HG03108 (cell line): ENCODE data around the gene OOSP1.
"Not testable (repeated sequence)": the region's sequence is repeated elsewhere in the genome, so short reads cannot be mapped to it uniquely, and the experiment has no call there.

ENCODE experiments used
- ATAC-seq: cut with Tn5 transposase; IDR thresholded peaks from one replicate; pipeline ENCODE4 v1.9.1; 2021; ENCODE audit warnings: moderate library complexity; ENCODE audit not compliant: unreplicated experiment

OOSP1 gene, protein sequence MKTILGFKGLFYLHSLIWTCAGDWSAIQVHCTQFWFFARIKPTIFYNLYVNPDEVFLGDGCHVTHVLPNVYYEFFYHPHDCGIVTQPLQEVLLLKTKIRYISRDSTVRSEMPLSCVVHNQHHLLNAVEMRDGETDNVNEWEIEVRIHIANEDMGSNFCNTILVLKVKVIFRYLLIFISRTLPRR

GRCh38 chr11:59938132-59938531 lies at the start of gene OOSP1:
TSS of gene OOSP1 (plus strand) at chr11:59938432. CDS start at chr11:59938455, 23 bp downstream.
- ATAC-seq: no peak

DNA sequence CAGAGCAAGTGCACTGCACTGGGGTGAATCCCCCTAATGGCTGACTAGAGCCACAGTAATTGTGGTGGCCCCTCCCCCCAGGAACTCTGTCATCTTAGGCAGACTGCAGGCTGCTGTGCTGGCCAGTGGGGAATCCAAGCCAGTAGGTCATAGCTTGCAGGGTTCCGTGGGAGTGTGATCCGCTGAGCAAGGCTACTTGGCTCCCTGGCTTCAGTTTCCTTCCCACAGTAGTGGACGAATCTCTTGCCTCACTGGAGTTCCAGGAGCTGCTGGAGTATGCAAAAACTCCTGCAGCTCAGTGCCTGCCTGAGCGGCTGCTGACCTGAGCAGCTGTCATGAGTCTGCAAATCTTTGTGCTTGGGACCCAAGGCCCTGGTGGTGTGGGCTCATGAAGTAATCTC lies 46.5 kb upstream of the OOSP1 start:
- ATAC-seq: no peak

DNA sequence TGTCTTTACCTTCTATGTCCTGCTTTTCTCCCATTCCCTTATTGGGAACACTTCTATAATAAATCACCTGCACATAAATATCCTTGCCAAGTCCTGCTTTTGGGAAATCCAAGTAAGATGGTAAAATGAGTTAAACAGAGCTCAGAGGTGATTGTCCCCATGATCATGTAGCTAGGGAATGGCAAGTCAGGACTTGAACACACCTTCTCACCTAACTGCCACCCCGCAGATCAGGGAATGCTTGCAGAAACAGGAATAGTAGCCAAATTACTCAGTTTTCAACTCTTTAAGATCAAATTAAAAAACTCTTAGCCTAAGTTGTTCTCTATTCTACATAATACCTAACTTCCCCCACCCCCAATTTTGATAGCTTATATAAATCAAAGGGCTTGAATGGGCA lies 43.6 kb upstream of the OOSP1 start:
- ATAC-seq: no peak

DNA sequence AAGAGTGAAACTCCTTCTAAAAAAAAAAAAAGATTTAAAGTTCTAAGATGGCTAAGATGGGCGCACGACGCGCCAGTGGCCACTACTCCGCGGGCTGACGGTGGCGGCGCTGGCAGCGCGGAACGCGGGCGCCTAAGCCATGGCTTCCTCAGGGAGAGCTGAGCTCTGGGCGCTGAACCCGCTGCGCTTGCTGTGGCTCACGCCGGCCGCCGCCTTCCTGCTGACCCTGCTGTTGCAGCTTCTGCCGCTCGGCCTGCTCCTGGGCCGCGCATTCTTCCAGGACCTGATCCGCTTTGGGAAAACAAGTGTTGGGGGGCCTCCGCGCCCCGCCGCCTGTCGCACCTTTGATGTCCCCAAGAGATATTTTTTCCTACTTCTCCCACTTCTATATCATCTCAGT lies 40.2 kb upstream of the OOSP1 start:
- no peak for ATAC-seq

- ATAC-seq: no peak
Measured at GRCh38 chr11:59898650-59899049, 39.6 kb upstream of the OOSP1 start.

DNA sequence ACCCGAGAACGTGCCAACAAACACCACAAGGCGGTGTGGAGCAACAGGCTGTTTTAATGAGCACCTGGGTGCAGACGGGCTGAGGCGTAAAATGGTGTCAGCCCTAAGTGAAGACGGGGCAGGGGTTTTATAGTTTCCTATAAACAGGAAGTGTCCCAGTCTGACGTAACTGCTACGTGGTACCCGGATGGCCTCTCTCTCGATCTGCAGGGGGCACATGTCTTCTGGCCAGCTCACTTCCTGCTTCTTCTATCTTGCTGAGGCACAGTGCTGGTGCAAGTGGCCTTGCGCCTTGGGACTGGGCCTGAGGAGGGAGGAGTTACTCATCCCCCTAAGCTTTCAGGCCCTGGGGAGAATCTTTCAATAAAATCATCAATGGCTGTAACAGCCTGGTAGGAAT lies 38.7 kb upstream of the OOSP1 start:
- ATAC-seq: no peak

DNA sequence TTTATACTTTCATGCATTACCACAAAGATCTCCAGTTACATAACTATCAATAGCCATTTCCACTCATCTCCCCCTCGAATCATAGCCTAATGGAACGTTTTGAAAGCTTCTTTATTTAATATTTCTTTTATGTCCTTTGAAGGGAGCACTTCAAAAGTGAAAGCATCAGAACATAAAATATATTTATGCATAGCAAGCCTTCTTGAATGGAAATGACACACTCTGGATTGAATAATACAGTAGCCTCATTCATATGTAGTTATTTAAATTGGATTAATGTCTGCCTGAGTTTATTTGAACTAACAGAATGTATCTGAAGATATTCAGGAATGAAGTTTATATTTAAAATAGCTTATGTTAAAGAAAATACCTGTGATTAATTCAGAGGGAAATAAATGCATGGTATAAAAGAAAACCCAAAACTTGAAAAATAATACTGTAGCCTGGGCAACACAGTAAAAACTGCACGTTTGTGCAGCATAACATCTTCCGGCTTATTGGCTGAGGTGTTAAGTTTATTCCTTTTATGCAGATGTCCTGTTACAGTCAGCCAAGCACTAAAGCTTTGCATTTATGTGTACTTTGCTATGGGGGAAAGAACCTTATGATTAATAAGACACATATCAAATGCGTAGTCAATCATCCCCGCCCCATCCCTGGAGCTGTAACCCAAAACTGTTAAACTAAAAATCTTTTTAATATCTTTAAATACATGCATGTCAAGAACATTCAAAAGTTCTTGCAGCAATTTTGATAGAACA lies 37.7 kb upstream of the OOSP1 start:
- no peak for ATAC-seq

DNA sequence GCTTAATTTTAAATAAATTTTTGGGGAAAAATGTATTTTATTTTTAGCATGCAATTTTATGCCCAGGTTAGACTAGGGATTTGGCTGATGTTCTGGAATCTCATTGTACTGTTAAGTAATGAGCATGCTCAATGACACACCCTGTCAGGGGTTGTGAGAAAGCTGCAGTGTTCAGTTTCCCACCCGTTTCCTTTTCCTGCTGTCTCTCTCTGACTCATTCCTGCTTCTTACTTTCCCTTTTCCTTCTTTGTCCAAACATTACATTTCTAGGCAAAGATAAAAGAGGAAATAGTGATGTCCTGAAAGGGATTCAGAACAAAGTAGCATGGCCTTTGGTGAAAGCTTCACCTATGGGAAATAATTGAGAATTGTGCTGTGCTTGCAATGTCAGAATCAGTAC lies 36.9 kb upstream of the OOSP1 start:
- ATAC-seq: no peak

GRCh38 chr11:59903569-59903968 lies 34.7 kb upstream of the OOSP1 start:
- not testable (repeated sequence) for ATAC-seq

DNA sequence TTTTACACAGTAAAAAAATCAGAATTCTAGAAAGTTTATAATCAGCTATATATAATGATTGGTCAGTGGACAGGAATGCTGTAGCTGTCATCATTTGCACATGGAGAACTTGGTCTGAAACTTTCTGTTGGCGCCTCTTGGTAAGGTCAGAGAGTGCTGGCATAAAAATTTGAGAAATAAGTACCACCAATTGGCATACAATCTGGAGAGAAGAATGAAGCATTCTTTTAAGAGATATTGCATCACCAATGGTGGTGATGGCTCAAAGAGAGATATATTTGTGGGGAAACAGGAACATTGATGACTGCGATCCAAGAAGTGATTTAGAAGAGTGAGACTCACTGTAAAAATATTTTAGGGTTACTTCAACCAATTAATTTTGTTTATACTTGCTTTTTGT lies 19.8 kb upstream of the OOSP1 start:
- no peak for ATAC-seq

DNA sequence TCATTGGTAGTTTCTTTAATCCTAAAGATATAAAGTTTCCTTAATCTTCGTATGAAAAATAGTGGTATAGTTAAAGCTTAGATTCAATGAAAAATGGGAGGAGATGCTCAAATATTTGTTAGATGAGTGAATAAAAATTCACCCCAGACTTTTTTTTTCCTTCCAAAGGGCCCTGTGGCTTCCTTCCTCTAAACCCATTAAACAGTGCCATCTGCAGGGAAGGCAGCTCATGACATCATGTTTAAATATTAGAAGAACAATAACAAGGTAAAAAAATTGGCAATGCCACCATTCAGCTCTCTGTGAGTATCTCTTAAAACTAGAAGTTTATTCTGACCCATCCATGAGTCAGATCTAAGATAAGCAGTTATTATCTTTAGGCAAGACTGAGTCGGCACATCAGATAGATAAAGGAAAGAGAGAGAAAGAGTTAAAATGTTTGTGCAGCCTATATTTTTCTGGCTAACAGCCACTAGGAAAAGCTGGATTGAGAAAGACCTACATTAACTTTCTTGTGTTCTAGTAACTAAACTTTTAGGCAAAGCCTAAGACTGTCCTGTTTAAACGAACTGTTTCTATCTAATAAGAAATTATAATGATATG lies 19.1 kb upstream of the OOSP1 start:
- ATAC-seq: no peak

GRCh38 chr11:59923813-59924212 lies 14.4 kb upstream of the OOSP1 start:
- no peak for ATAC-seq

DNA sequence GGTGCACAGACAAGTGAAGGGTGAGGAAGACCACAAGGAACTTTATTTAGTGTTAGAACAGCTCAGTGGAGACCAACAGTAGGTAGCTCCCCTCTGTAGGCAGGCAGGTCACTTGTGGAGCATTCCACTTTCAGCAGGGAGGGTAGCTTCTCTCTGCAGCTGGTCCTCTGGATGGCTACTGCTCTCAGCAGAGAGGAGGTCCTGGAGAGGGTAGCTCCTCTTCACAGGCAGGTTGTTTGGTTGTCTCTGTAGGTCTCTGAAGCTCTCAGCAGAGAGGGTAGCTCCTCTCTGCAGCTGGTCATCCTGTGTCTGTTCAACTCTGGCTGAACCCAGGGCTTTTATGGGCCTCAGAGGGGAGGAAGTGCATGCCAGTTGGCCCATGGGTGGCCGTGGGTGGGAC lies 6.5 kb upstream of the OOSP1 start:
- ATAC-seq: no peak

- no peak for ATAC-seq
Measured at GRCh38 chr11:59938718-59939117, 486 bp downstream of the OOSP1 start.

GRCh38 chr11:59939482-59939881 lies 1.2 kb downstream of the OOSP1 start:
- no peak for ATAC-seq

GRCh38 chr11:59941091-59941490 lies 2.9 kb downstream of the OOSP1 start:
- ATAC-seq: no peak

- ATAC-seq: no peak
Measured at GRCh38 chr11:59943997-59944714, 5.9 kb downstream of the OOSP1 start.

- no peak for ATAC-seq
Measured at GRCh38 chr11:59944720-59945119, 6.5 kb downstream of the OOSP1 start.

DNA sequence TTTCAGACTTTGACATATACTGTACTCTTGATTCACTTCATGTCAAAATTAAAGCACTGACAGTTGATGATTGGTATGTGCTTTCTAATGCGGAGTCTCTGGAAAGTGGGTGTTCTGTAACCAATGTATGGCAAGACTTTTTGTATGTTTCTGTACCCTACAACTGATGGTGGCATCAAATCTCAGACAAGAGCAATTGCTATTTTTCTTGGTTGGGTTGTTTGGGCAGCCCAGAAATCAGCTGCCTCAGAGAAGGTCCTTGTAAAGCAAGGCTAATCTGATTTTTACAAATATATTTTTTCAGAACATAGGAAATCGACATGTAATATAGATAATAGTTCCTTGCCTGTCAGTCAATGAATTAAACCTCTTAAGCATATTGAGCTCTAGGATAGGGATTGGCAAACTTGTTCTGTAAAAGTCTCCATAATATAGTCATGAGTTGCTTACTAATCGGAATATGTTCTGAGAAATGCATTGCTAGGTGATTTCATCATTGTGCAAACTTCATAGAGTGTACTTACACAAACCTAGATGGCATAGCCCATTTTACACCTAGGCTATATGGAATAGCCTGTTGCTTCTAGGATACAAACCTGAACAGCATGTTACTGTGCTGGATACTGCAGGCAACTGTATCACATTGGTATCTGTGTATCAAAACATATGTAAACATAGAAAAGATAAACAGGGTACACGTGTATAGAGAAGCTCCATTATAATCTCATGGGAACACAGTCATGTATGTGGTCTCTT lies 15.4 kb downstream of the OOSP1 start:
- no peak for ATAC-seq

- ATAC-seq: no peak
Measured at GRCh38 chr11:59954219-59954847, 16.1 kb downstream of the OOSP1 start.

DNA sequence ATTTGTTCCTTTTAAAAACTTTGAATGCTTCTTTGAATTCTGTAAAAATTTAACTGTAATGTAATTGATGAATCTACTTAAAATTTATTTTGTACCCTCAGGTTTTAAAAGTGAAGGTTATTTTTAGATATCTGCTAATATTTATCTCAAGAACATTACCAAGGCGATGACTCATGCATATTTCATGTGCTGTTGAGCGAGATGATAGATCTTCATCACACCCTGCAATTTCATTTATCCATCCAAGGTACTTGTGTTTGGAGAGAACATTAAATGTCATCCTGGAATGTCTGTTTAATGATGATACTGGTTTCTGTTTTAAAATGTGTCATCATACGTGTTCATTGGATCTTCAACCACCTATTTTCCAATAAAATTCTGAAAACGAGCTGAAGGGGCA lies 18.9 kb downstream of the OOSP1 start:
- ATAC-seq: no peak
